Measurements from ENCODE around the gene TRPV5. TPM values are rescaled to one million over a fixed set of nuclear protein-coding genes. Genes with fewer than 3 reads are reported as not detected.

TRPV5 gene
- total and polyA plus RNA-seq, 9 donors, result not detected

DNA sequence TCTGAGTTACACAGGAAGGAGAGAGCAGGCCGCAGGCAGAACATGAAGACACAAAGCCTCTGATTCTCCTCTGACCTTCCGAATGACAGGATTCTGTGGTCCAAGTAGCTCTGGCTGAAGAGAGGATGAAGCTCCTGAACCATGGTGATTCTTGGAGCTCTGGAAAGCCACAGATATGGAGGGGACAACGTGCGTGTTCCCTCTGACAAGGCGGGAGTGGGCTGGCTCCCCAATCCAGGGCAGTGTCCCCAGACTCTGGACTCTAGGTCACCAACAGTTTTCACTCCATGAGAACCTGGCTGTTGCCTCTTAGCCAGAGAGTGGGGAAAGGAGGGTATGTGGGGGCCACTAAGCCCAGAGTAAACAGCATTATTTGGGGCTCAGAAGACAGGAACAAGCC lies 40.6 kb downstream of the TRPV5 start:
- no peak overlapping the region for H3K4me3 ChIP-seq
- no peak for DNase-seq
- TF ChIP-seq EP300 (IDR thresholded peaks at IDR 0.05) (no peak), POLR2A (IDR thresholded peaks at IDR 0.05) (no peak), CTCF (IDR thresholded peaks at IDR 0.05) (no peak)
- intact Hi-C loops (cut with DNase I), result no loop called here
- H3K36me3 ChIP-seq, result no peaks in the 10 kb centered on the region
- WGBS, 3 donors, result 77 to 84% (median 81%) methylated on average over 5 of the region's 5 CpGs
- no peak overlapping the region for H3K27ac ChIP-seq
- no peaks in the 10 kb centered on the region for H3K4me1 ChIP-seq (ENCODE audit: insufficient read depth)
- no peaks in the 10 kb centered on the region for H3K27me3 ChIP-seq
- no peaks in the 10 kb centered on the region for H3K9me3 ChIP-seq

GRCh38 chr7:142891490-142892082 lies 42.0 kb downstream of the TRPV5 start:
- H3K9me3 ChIP-seq, result no peaks in the 10 kb centered on the region
- no peaks in the 10 kb centered on the region for H3K27me3 ChIP-seq
- H3K36me3 ChIP-seq, result no peaks in the 10 kb centered on the region
- intact Hi-C loops (cut with DNase I), result no loop called here
- no peak for DNase-seq
- H3K27ac ChIP-seq, result no peak overlapping the region
- H3K4me1 ChIP-seq (ENCODE audit: insufficient read depth), result no peaks in the 10 kb centered on the region
- WGBS, 3 donors, result 73 to 81% (median 79%) methylated on average over 10 of the region's 10 CpGs
- TF ChIP-seq CTCF (IDR thresholded peaks at IDR 0.05) (no peak), EP300 (IDR thresholded peaks at IDR 0.05) (no peak), POLR2A (IDR thresholded peaks at IDR 0.05) (no peak)
- H3K4me3 ChIP-seq, result no peak overlapping the region

- H3K4me1 ChIP-seq (ENCODE audit: insufficient read depth), result no peaks in the 10 kb centered on the region
- 77 to 81% (median 79%) methylated on average over 12 of the region's 12 CpGs for WGBS, 3 donors
- DNase-seq, result no peak
- intact Hi-C loops (cut with DNase I), result no loop called here
- H3K9me3 ChIP-seq, result no peaks in the 10 kb centered on the region
- H3K27ac ChIP-seq, result no peak overlapping the region
- no peaks in the 10 kb centered on the region for H3K36me3 ChIP-seq
- no peaks in the 10 kb centered on the region for H3K27me3 ChIP-seq
- H3K4me3 ChIP-seq, result no peak overlapping the region
- TF ChIP-seq EP300 (IDR thresholded peaks at IDR 0.05), result no peak
- TF ChIP-seq CTCF (IDR thresholded peaks at IDR 0.05), result no peak
- no peak for TF ChIP-seq POLR2A (IDR thresholded peaks at IDR 0.05)
Measured at GRCh38 chr7:142890874-142891485, 42.6 kb downstream of the TRPV5 start.

DNA sequence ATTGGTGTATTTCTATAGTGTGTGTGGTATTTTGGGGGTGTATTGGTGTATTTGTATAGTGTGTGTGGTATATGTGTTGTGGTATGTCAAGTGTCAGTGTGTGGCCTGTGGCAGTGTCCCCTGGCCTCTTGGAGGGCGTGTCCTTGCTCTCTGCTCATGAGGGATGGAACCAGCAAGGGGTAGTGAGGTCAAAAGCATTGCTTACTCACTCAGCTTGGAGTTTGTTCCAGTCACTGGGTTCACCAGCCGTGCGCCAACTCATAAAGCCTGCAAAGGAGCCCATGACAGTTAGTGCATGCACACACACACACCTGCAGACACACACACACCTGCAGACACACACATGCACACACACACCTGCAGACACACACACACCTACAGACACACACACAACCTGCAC lies 43.7 kb downstream of the TRPV5 start:
- Histone ChIP-seq H3K36me3 (no peaks in the 10 kb centered on the region), H3K4me1 (ENCODE audit: insufficient read depth) (no peaks in the 10 kb centered on the region), H3K27me3 (no peaks in the 10 kb centered on the region), H3K4me3 (no peak overlapping the region), H3K27ac (no peak overlapping the region), H3K9me3 (no peaks in the 10 kb centered on the region)
- TF ChIP-seq EP300 (IDR thresholded peaks at IDR 0.05) (no peak), POLR2A (IDR thresholded peaks at IDR 0.05) (no peak), CTCF (IDR thresholded peaks at IDR 0.05) (no peak)
- intact Hi-C loops (cut with DNase I), result loop anchor here in 1 of 4 donors (10.0 kb wide), 1 partner anchor 325 kb away; no protein-coding TSS in a partner anchor
- no peak for DNase-seq
- WGBS, 3 donors, result 64 to 80% (median 64%) methylated on average over 3 of the region's 3 CpGs
